ENCODE measurements around the gene PTPRB. TPM values are rescaled to one million over a fixed set of nuclear protein-coding genes. Genes with fewer than 3 reads are reported as not detected.

Gene PTPRB
- 5.3 and 6.5 TPM in 2 replicates for total RNA-seq (2012; rRNA removed)
- polyA plus RNA-seq (2012; rRNA removed), result 3.7 and 4.1 TPM in 2 replicates
- 1.3 TPM in 2 replicates for polyA plus RNA-seq (2012; cell fraction: cytosol; rRNA removed)
- 2.0 and 6.4 TPM in 2 replicates for polyA plus RNA-seq (2012; cell fraction: nucleus; rRNA removed; ENCODE audit: low replicate concordance)
- percentile 12 among the genes with signal in this experiment for Bru-seq, nascent RNA
- percentile 5 among the genes with signal in this experiment for BruChase-seq, experiment 1, labeled RNA remaining after a 6-hour chase
- percentile 2 among the genes with signal in this experiment for BruChase-seq, experiment 2, labeled RNA remaining after a 2-hour chase
- long read RNA-seq, result 0 reads

DNA sequence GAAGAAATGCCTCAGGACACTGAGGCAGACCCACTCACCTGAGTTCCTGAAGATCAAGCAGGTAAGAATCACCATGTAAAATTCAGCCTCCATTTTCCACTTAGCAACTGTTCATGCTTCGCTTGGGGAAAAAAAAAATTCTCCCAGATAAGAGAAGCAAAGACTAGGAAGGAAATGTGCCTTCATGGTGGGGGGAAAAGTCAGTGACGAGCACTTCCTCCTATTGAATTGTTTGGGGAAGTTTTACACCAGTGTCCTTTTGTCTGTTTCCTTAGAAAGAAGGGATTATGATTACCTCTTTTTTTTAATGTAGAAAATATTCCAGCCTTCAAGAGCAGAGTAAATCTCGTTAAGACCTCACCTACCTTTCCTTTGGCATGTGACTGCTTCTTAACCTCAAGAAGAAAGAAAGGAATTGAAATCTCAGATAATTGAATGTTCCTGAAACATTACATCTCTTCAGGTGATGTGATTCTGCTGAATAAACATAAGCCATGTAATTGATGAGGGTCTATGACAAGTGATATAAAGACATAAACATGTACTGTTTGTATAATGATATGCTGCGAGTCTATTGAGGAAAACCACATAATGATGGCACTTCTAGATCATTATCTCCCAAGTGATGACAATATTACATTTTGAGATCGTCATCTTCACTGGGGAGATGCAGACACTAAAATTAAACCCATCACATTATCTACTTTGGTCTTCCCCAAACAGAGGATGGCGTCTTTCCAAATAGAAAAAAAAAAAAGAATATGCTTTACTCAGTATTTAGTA lies at the start of gene PTPRB:
Gene PTPRB (minus strand): TSS at position 127 of the 783 bp plus-strand sequence. CDS start 34 bp downstream, at position 93.
- intact Hi-C loops (cut with micrococcal nuclease), result no loop called here
- CTCF ChIA-PET, result no interaction called here
- H2AFZ ChIP-seq (replicated peaks; ENCODE audit: low read length, poor library complexity), result no peak within 1 kb of the TSS
- no peaks in the 10 kb centered on the region for H3K4me1 ChIP-seq (ENCODE audit: control insufficient read depth, insufficient read depth, low read length)
- no peaks in the 10 kb centered on the region for H3K36me3 ChIP-seq (ENCODE audit: control insufficient read depth, insufficient read depth, low read length)
- no peak within 1 kb of the TSS for H2AK9ac ChIP-seq (replicated peaks; ENCODE audit: low read depth, low read length, poor library complexity)
- H2BK5ac ChIP-seq (ENCODE audit: low read depth, low read length, poor library complexity, severe bottlenecking), result no peak within 1 kb of the TSS
- H2BK120ac ChIP-seq (ENCODE audit: low read depth, low read length), result no peak within 1 kb of the TSS
- H3K18ac ChIP-seq (ENCODE audit: low read depth, low read length), result no peak within 1 kb of the TSS
- no peaks in the 10 kb centered on the region for H3K9me1 ChIP-seq (ENCODE audit: insufficient read depth, low read length)
- no peak within 1 kb of the TSS for H3K4ac ChIP-seq (ENCODE audit: low read depth, low read length)
- H3K79me1 ChIP-seq (ENCODE audit: low read depth in 1 of 2, low read length in 2 of 2), result no peaks in the 10 kb centered on the region
- no peak within 1 kb of the TSS for H4K91ac ChIP-seq (ENCODE audit: insufficient read depth, low read depth, low read length)
- no peak for ATAC-seq (ENCODE audit: low read depth)
- no peak for TF ChIP-seq MAZ (IDR thresholded peaks at IDR 0.05; ENCODE audit: borderline replicate concordance, low read depth, low read length)
- no peak for TF ChIP-seq POLR2A (IDR thresholded peaks at IDR 0.05; ENCODE audit: low read depth, low read length)
- TF ChIP-seq CEBPB (IDR thresholded peaks at IDR 0.05; ENCODE audit: low read depth, low read length), result no peak
- no peak for TF ChIP-seq SMC3 (IDR thresholded peaks at IDR 0.05; ENCODE audit: low read depth, low read length)
- no peak for TF ChIP-seq FOS (IDR thresholded peaks at IDR 0.05; ENCODE audit: low read depth, low read length)
- H3K56ac ChIP-seq (ENCODE audit: extremely low read depth, insufficient read depth, low read length), result no peak within 1 kb of the TSS
- POLR2A ChIA-PET (ENCODE audit: unreplicated experiment), result no interaction called here
- H3K27ac ChIP-seq (ENCODE audit: insufficient read depth, low read length), result no peak within 1 kb of the TSS
- dilution Hi-C loops (cut with HindIII; ENCODE audit: low sequenced_read_pairs, unreplicated experiment), result no loop called here
- no peak within 1 kb of the TSS for H2BK15ac ChIP-seq (ENCODE audit: low read depth, low read length)
- H2AK5ac ChIP-seq (ENCODE audit: low read depth, low read length), result no peak within 1 kb of the TSS
- BruUV-seq (replicated peaks), result no TSS peak
- no peak within 1 kb of the TSS for H2BK20ac ChIP-seq (ENCODE audit: low read depth, low read length)
- H3K4me3 ChIP-seq (ENCODE audit: insufficient read depth, low read depth, low read length), result no peak within 1 kb of the TSS
- H3K9ac ChIP-seq (ENCODE audit: low read depth, low read length), result no peak within 1 kb of the TSS
- H3K23ac ChIP-seq (ENCODE audit: low read depth, low read length), result no peak within 1 kb of the TSS
- no peaks in the 10 kb centered on the region for H4K20me1 ChIP-seq (ENCODE audit: insufficient read depth, low read length)
- no CpG with 5 or more reads among the region's 6 CpGs for WGBS, 2 experiments (ENCODE audit: extremely low coverage in 2 of 2, insufficient read length in 1 of 2)
- H3K14ac ChIP-seq (replicated peaks; ENCODE audit: low read depth, low read length), result no peak within 1 kb of the TSS
- H3K27me3 ChIP-seq (ENCODE audit: control insufficient read depth, insufficient read depth, low read length), result no peaks in the 10 kb centered on the region
- no peak for DNase-seq
- H3K9me3 ChIP-seq (ENCODE audit: control insufficient read depth, insufficient read depth, low read length), result no peaks in the 10 kb centered on the region
- in situ Hi-C loops (cut with MboI; ENCODE audit: low sequenced_read_pairs), result no loop called here
- H4K8ac ChIP-seq (ENCODE audit: low read depth in 2 of 2, low read length in 2 of 2), result no peak within 1 kb of the TSS
- no peak within 1 kb of the TSS for H3K4me2 ChIP-seq (ENCODE audit: low read depth, low read length)
- H4K5ac ChIP-seq (ENCODE audit: low read depth, low read length), result no peak within 1 kb of the TSS
